GM10248 (cell line): ENCODE results near the gene SGCA.

Source experiments
- CTCF ChIA-PET: fragments of 300-600 bp; sonication (Branson Sonifier 250); formaldehyde crosslinking; extraction: SDS; loops from one replicate; lab custom pipeline; 2021; ENCODE audit warnings: antibody characterized with exemption; lab: Yijun Ruan, JAX
- POLR2A ChIA-PET: fragments of 350-650 bp; sonication (Branson Sonifier 250); formaldehyde crosslinking; extraction: SDS; loops from one replicate; lab custom pipeline; 2020; ENCODE audit warnings: antibody characterized with exemption; lab: Yijun Ruan, JAX
- DNase-seq: peaks from one replicate; pipeline ENCODE4 v3.0.0; 2012; ENCODE audit errors: extremely low spot score
- CTCF ChIP-seq: IDR thresholded peaks from 2 replicates; pipeline ENCODE4 v1.5.1; 2012; ENCODE audit warnings: mild to moderate bottlenecking, low read depth; ENCODE audit errors: extremely low read depth, missing control alignments, control extremely low read depth

The SGCA gene

DNA sequence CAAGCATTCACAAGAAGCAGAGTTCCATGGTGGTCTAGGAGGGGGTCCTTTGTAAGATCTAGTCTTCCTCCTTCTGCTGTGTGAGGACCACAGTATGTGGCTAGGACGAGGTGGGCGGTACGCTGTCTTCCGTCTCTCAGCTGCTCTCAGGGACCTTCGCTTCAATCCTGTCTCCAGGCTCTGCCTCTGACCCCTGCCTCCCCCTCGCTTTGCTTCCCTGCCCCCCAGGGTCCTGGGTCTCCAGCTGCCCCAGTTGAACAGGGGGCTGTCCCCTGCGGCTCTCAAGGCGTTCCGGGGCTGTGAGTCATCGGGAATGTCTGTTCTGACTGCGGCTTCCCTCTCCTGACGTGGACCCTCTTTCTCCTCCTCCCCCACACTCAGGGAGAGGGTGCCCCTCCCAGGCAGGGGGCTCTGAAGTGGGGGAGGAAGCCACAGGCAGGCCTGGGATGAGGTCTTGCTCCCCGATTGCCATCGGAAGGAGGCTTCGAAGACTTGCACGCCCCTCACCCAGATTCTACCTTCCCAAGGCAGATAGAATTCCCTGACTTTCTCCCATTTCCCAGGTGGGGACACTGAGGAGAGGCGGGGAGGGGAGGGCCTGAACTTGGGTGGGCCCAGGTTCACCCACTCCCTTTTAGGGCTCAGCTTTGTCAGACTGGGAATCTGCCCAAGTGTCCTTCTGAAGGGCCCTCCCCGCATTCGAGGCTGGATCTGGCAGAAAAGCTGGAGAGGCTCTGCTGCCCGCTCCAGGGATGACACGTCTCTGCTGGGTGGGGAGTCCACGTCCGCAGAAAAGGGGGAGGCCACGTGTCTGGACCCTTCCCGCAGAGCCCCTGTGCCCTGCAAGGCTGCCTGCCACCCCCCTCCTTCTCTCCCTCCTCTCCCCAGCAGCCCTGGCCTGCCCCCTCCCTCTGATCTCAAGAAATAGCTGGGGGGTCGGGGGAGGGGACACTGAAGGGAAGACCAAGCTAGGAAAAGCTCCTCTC is 44.7 kb downstream of the SGCA start:
- CTCF ChIA-PET: interaction anchor here (0.9 to 15.2 kb wide), 7 partner anchors 8 to 123 kb away, joined by 3 to 196 read pairs (median 3); partner anchors contain the start of gene COL1A1
- TF ChIP-seq CTCF: no peak
- POLR2A ChIA-PET: no interaction called here
- no peak for DNase-seq

DNA sequence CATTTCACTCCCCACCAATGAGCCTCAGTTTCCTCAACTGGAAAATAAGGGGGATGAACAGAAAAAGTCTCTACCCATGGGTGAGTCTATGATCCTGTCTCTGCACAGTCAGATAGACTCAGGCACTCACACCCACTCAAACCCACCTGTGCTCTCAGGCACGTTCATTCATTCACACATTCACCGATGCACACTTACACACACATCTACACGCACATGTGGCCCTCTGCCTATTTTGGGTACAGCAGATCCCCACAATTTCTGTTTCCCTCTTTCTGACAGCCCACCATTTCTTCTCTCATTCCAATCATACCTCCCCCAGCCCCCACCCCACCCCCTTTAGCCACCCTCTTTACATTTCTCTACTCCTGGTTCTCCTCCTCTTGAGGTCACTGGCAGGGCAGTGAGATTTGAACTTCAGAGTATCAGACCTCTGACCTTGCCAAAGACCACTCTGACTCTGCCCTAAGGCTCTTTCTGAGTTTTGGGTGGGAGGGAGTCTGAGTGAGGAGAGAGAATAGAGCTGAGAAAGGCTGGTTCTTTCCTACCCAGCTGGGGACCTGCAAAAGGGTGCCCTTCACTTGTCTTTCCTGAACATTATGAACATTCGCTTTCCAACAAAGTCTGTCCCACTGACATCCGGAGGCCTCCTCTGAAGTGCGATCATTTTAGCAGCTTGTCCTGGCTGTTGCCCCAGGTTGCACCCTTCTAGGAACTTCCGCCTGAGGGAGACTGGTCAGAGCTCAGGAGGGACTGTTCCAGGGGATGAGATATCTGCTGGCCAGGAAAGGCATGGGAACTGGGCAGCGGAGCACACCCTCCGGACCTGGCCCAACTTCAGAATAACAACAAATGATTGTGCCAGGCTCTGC is 45.7 kb downstream of the SGCA start:
- ChIA-PET POLR2A (no interaction called here), CTCF (interaction anchor here (0.6 to 15.2 kb wide), 10 partner anchors 9 to 122 kb away, joined by 3 to 196 read pairs (median 4); partner anchors contain the start of gene COL1A1)
- TF ChIP-seq CTCF: no peak
- DNase-seq: no peak

DNA sequence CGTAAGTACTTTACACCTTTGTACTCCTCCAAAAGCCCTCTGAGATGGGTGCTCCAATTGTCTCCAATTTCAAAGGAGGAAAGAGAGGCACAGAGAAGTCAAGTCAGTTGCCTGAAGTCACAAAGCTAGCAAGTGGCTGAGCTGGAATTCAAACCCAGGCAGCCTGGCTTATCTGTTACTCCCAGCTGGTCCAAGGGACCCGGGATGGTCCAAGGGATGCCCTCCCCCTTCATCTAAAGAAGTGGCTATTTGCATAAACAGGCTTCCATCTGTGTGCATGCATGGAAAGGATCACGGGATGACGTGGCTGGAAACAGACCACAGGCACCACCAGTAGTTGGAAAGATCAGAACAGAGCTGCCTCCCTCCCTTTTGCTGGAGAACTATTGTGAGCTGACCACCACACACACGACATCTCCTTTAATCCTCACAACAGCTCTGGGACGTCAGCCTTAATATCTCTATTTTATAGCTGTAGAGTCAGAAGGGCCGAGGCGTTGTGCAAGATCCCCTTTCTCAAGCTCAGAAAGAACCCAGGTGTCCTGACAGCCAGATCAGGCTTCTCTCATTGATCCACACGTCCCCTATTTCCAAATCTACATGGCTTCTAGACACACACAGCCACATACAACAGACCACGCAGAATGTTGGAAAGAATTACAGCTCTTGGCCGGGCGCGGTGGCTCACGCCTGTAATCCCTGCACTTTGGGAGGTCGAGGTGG is 46.5 kb downstream of the SGCA start:
- ChIA-PET POLR2A (no interaction called here), CTCF (interaction anchor here (0.6 to 15.2 kb wide), 19 partner anchors 10 to 185 kb away, joined by 3 to 196 read pairs (median 4); partner anchors contain the start of genes COL1A1, LRRC59 and TMEM92)
- DNase-seq: no peak
- TF ChIP-seq CTCF: no peak

DNA sequence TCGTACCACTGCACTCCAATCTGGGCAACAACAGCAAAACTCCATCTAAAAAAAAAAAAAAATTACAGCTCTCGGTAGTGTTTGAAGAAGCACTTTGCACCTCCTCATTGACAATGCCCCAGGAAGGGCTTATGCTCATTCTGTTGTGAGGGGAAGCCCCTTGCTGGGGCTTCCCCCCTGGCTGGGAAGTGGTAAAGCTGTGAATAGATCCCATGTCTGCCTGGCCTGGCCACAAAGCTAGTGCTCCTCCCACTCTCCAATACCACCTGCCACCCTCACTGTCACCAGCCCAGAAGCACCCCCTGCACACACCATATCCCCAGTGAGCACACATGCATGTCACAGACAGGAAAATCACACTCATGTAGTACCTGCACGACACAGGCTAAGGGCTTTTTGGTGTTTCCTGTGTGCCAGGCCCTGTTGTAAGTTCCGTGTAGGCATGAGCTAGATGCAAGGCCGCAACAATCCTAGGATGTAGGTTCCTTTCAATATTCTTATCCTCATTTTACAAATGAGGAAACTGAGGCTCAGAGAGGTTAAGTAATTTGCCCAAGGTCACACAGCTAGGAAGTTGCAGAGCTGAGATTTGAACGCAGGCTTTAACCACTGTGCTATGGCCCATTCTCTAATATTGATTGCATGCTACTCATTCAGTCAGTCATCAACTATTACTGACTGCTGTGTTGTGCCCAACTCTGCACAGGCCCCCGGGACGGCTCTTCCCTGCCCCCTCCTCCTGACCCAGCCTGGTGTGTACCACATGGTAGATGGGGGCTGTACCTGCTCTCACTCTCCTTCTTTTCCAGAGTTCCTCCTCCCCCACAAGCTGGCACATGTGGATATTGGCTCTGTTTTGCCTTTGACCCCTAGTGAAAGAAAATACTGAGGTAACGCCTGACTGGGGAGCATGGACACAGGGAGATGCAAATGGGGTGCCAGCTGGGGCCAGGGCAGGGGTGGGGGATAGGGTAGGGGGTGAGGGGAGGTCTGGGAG is 47.5 kb downstream of the SGCA start:
- peak; percentile 76 for DNase-seq
- ChIA-PET CTCF (interaction anchor here (0.9 to 15.2 kb wide), 18 partner anchors 9 to 186 kb away, joined by 3 to 196 read pairs (median 4); partner anchors contain the start of genes COL1A1, LRRC59 and TMEM92), POLR2A (no interaction called here)
- no peak for TF ChIP-seq CTCF

DNA sequence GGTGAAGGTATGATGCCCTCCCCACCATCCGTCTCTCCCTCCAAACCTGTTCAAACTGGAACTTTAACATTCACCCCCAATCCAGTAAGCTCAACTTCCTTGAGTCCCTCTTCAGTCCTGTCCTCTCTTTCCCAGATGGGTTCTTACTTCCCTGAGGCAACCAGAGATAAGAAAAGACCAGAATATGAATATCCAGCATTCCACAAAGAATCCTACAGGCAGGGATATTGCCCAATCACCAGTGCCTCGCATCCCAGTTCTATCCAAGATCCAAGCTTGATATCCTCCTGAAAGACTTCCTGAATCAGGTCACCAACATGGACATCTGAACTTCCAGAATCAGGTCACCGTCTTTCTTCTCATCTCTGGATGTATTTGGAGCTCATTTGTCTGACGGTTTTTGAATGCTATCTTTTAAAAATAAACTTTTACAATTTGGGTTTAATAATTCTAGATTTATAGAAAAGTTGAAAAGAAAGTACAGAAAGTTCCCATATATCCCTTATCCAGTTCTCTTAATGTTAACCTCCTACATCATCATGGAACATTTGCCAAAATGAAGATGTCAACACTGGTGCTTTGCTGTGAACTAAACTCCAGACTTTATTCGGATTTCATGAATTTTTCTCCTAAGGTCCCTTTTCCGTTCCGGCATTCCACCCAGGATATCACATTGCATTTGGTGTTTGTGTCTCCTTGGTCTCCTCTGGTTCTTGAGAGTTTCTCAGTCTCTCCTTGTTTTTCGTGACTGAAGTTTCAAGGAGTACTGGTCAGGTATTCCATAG is 49.4 kb downstream of the SGCA start:
- CTCF ChIA-PET: interaction anchor here (0.7 to 15.2 kb wide), 8 partner anchors 13 to 127 kb away, joined by 3 to 196 read pairs (median 4); partner anchors contain the start of gene COL1A1
- POLR2A ChIA-PET: no interaction called here
- no peak for TF ChIP-seq CTCF
- DNase-seq: no peak
